ENCODE data around the gene MYNN.

The MYNN gene

DNA sequence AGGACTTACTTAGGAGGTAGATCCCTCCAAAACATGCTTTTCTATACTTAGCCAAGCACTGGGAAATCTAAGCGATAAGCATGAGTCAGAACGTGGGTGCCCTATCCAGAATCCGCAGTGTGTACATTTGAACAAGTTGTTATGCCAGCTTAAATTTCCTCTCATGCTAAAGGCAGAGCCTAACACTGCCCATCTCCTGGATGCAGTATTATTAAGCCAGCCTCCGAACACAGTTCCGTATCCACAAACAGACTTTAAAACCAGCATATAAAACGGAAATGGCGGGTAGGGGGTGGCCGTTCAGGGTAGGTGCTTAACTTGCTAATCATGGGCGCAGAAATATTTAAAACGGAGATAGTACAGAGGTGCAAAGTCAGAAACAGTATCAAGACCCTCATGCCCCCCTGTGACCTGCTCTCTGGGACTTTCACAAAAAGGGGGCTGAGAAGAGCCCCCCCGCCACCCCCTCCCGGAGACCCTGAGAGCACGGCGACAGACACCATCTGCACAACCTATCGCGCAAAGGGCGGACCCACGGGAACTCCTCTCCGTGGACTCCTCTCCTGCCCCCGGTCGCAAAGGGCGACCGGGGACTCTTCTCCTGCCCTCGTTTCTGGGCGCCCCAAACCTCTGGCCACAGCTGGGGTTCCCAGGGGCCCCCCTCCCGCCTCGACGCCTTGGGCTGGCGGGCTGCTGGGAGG, 38.6 kb downstream of the MYNN start:
- H3K4me3 ChIP-seq (ENCODE audit: low read depth, low read length): peak overlapping the region; percentile 94
- TF ChIP-seq, protein P1, sequence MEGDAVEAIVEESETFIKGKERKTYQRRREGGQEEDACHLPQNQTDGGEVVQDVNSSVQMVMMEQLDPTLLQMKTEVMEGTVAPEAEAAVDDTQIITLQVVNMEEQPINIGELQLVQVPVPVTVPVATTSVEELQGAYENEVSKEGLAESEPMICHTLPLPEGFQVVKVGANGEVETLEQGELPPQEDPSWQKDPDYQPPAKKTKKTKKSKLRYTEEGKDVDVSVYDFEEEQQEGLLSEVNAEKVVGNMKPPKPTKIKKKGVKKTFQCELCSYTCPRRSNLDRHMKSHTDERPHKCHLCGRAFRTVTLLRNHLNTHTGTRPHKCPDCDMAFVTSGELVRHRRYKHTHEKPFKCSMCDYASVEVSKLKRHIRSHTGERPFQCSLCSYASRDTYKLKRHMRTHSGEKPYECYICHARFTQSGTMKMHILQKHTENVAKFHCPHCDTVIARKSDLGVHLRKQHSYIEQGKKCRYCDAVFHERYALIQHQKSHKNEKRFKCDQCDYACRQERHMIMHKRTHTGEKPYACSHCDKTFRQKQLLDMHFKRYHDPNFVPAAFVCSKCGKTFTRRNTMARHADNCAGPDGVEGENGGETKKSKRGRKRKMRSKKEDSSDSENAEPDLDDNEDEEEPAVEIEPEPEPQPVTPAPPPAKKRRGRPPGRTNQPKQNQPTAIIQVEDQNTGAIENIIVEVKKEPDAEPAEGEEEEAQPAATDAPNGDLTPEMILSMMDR (IDR thresholded peaks at IDR 0.05; ENCODE audit: low read depth, low read length): no peak
- H3K27me3 ChIP-seq: no peaks in the 10 kb centered on the region
- peak; percentile 55 for DNase-seq
- H3K9me3 ChIP-seq: no peaks in the 10 kb centered on the region
- H3K4me1 ChIP-seq: no peaks in the 10 kb centered on the region
- H3K36me3 ChIP-seq: no peaks in the 10 kb centered on the region; the same call in 1 of the 2 replicates

GRCh38 chr3:169812332-169813235, 39.4 kb downstream of the MYNN start, which contains the start of the genes LRRC34 and LRRIQ4:
Gene LRRC34, minus strand, starts transcription at chr3:169812904. Its CDS starts 356 bp downstream, at chr3:169812548.
Gene LRRIQ4, plus strand, starts transcription at chr3:169812870. Its CDS starts 9,052 bp downstream, at chr3:169821922.
- TF ChIP-seq, protein P1 (IDR thresholded peaks at IDR 0.05; ENCODE audit: low read depth, low read length): no peak
- DNase-seq: peak; percentile 93

GRCh38 chr3:169813278-169813677, 40.1 kb downstream of the MYNN start:
- H3K4me1 ChIP-seq: no peaks in the 10 kb centered on the region
- no peaks in the 10 kb centered on the region for H3K9me3 ChIP-seq
- TF ChIP-seq, protein P1 (IDR thresholded peaks at IDR 0.05; ENCODE audit: low read depth, low read length): no peak
- DNase-seq: no peak
- no peaks in the 10 kb centered on the region for H3K27me3 ChIP-seq
- H3K4me3 ChIP-seq (ENCODE audit: low read depth, low read length): peak overlapping the region; percentile 94
- no peaks in the 10 kb centered on the region for H3K36me3 ChIP-seq

More at GRCh38 chr3:169812332-169813235, 39.4 kb downstream of the MYNN start, which contains the start of the genes LRRC34 and LRRIQ4:
- Histone ChIP-seq H3K9me3 (no peaks in the 10 kb centered on the region), H3K4me1 (no peaks in the 10 kb centered on the region), H3K4me3 (ENCODE audit: low read depth, low read length) (peak within 1 kb of the TSS; percentile 94), H3K36me3 (no peaks in the 10 kb centered on the region), H3K27me3 (no peaks in the 10 kb centered on the region)

- H3K27me3 ChIP-seq: no peaks in the 10 kb centered on the region
- H3K9me3 ChIP-seq: no peaks in the 10 kb centered on the region
- no peaks in the 10 kb centered on the region for H3K4me1 ChIP-seq
- TF ChIP-seq, protein P1 (IDR thresholded peaks at IDR 0.05; ENCODE audit: low read depth, low read length): peak; percentile 21; the same call in 1 of the 2 replicates
- no peak overlapping the region for H3K4me3 ChIP-seq (ENCODE audit: low read depth, low read length)
- no peaks in the 10 kb centered on the region for H3K36me3 ChIP-seq
- no peak for DNase-seq
Measured at GRCh38 chr3:169813757-169814517, 40.7 kb downstream of the MYNN start.

DNA sequence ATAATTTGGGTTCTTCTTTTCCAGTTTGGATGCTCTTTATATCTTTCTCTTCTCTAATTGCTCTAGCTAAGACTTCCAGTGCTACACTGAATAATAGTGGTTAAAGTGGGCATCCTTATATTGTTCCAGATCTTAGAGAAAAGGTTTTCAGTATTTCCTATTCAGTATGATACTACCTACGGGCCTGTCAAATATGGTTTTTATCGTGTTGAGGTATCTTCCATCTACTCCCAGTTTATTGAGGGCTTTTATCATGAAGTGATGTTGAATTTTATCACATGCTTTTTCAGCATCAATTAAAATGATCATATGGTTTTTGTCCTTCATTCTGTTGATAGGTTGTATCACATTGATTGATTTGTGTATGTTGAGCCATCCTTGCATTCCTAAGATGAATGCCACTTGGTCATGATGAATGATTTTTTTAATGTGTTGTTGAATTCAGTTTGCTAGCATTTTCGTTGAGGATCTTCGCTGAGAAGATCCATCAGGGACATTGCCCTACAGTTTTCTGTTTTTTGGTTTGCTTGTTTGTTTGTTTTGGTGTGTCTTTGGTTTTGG, 42.5 kb downstream of the MYNN start:
- no peak for DNase-seq
- Histone ChIP-seq H3K36me3 (no peaks in the 10 kb centered on the region), H3K4me3 (ENCODE audit: low read depth, low read length) (no peak overlapping the region), H3K4me1 (no peaks in the 10 kb centered on the region), H3K27me3 (no peaks in the 10 kb centered on the region), H3K9me3 (no peaks in the 10 kb centered on the region)
- TF ChIP-seq, protein P1 (IDR thresholded peaks at IDR 0.05; ENCODE audit: low read depth, low read length): no peak
